ENCODE results near the gene ZYX. TPM values are rescaled to one million over a fixed set of nuclear protein-coding genes. Genes with fewer than 3 reads are reported as not detected.

Gene ZYX
- total RNA-seq, 1 experiment from 2014 or later: 179 TPM

DNA sequence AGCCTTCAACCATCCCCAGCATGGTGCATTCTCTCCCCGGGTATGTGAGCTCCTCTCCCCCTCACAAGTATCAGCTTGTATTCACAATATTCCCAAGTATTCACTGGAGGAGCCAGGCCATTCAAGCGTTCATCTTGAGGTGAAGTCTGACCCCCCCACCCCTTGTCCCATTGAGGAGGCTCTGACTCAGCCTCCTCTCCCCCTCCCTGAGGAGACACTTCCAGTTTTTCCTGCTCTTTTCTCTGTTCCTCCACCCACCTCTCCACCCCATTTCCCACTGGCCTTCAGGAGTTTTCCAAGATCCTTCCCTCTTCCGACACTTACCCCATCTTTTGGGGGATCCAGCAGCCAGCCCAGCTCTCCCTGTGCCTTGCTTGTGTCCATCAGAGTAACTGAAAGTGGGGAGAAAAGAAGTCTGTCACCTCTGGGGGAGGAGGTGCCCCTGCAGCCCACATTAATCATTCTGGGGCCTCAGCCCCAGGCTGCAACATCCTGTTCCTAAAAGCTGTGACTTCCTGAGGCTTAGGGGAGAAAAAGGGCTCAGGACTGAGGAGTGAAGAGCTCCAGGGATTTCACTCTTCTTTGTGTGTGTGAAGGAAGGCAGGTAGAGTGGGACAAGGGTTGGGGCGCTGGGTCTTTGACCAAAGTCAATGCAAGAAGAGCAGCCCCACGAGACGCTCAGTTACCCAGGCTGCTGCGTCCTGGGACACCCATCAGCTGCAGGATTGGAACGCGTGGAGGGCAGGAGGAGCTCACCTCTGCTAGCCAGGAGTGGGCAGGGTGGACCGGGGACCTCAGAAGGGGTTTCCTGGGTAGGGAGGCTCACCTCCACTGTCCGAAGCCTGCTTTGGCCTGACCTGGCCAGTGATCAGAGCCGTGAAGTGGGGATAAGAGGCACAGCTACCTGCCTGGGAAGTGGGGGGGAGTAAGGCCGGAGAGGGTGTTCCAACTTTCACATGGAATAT lies 26.4 kb downstream of the ZYX start:
- TF ChIP-seq, protein P1, sequence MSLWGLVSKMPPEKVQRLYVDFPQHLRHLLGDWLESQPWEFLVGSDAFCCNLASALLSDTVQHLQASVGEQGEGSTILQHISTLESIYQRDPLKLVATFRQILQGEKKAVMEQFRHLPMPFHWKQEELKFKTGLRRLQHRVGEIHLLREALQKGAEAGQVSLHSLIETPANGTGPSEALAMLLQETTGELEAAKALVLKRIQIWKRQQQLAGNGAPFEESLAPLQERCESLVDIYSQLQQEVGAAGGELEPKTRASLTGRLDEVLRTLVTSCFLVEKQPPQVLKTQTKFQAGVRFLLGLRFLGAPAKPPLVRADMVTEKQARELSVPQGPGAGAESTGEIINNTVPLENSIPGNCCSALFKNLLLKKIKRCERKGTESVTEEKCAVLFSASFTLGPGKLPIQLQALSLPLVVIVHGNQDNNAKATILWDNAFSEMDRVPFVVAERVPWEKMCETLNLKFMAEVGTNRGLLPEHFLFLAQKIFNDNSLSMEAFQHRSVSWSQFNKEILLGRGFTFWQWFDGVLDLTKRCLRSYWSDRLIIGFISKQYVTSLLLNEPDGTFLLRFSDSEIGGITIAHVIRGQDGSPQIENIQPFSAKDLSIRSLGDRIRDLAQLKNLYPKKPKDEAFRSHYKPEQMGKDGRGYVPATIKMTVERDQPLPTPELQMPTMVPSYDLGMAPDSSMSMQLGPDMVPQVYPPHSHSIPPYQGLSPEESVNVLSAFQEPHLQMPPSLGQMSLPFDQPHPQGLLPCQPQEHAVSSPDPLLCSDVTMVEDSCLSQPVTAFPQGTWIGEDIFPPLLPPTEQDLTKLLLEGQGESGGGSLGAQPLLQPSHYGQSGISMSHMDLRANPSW (CRISPR knock-in tag; conservative IDR thresholded peaks at IDR 0.05; ENCODE audit: low read depth): no peak
- no peak for TF ChIP-seq TP53 (CRISPR knock-in tag; IDR thresholded peaks at IDR 0.05)
- TF ChIP-seq FOXJ3 (CRISPR knock-in tag; IDR thresholded peaks at IDR 0.05; ENCODE audit: borderline replicate concordance): no peak
- TF ChIP-seq ZNF416 (CRISPR knock-in tag; IDR thresholded peaks at IDR 0.05): no peak
- TF ChIP-seq MYBL2 (CRISPR knock-in tag; IDR thresholded peaks at IDR 0.05): no peak
- TF ChIP-seq MXD4 (CRISPR knock-in tag; IDR thresholded peaks at IDR 0.05; ENCODE audit: borderline replicate concordance): no peak
- TF ChIP-seq, protein P2, sequence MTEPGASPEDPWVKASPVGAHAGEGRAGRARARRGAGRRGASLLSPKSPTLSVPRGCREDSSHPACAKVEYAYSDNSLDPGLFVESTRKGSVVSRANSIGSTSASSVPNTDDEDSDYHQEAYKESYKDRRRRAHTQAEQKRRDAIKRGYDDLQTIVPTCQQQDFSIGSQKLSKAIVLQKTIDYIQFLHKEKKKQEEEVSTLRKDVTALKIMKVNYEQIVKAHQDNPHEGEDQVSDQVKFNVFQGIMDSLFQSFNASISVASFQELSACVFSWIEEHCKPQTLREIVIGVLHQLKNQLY (CRISPR knock-in tag; IDR thresholded peaks at IDR 0.05): no peak
- Mint-ChIP-seq H3K36me3 (peaks cover 29% of the 10 kb centered on the region), H3K27me3 (ENCODE audit: low read depth) (no peaks in the 10 kb centered on the region), H3K4me1 (peaks cover 77% of the 10 kb centered on the region), H3K27ac (peak overlapping the region; percentile 92), H3K9me3 (no peaks in the 10 kb centered on the region), H3K4me3 (peak overlapping the region; percentile 91)
- no peak for DNase-seq (ENCODE audit: low spot score)
- POLR2A ChIA-PET: interaction anchor here (0.7 to 6.3 kb wide), 6 partner anchors 8 to 86 kb away, joined by 3 to 62 read pairs (median 4); no protein-coding TSS in a partner anchor
- CTCF ChIA-PET: interaction anchor here (0.6 to 4.8 kb wide), 14 partner anchors 8 to 92 kb away, joined by 3 to 48 read pairs (median 6); partner anchors contain the start of gene CLCN1
- no peak for ATAC-seq

DNA sequence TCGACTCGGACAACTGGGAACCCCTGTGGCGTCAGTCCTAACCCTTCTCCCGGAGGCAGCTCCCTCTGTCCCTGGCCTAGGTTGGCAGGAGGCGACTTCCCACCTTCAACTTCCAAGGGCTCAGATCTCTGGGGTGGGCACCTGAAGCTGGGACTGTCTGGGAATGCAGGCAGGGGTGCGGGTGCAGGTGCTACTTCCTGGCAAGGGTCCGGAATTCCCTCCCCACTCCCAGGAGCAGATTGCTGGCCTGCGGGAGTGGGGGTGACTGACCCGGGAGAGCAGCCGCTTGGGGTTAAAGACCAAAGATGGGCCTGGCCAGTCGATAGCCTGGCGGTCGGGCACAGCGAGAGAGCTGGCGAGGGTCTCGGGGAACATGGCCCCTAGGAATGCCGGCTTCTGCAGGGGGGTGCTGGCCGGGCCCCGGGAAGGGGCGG lies 27.1 kb downstream of the ZYX start:
- ChIA-PET POLR2A (interaction anchor here (0.8 to 6.3 kb wide), 5 partner anchors 9 to 48 kb away, joined by 3 to 62 read pairs (median 3); no protein-coding TSS in a partner anchor), CTCF (interaction anchor here (0.8 to 4.8 kb wide), 15 partner anchors 9 to 168 kb away, joined by 3 to 48 read pairs (median 5); no protein-coding TSS in a partner anchor)
- no peaks in the 10 kb centered on the region for H3K9me3 Mint-ChIP-seq
- ATAC-seq (peak; percentile 5), DNase-seq (ENCODE audit: low spot score) (no peak)
- peak overlapping the region; percentile 92; the same call in 1 of the 2 replicates for H3K27ac Mint-ChIP-seq
- H3K4me3 Mint-ChIP-seq: peak overlapping the region; percentile 91
- H3K27me3 Mint-ChIP-seq (ENCODE audit: low read depth): no peaks in the 10 kb centered on the region
- H3K36me3 Mint-ChIP-seq: peaks cover 26% of the 10 kb centered on the region
- peaks cover 84% of the 10 kb centered on the region for H3K4me1 Mint-ChIP-seq
- TF ChIP-seq, protein P3, sequence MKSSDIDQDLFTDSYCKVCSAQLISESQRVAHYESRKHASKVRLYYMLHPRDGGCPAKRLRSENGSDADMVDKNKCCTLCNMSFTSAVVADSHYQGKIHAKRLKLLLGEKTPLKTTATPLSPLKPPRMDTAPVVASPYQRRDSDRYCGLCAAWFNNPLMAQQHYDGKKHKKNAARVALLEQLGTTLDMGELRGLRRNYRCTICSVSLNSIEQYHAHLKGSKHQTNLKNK (CRISPR knock-in tag; IDR thresholded peaks at IDR 0.05): no peak
- TF ChIP-seq FOXK1 (CRISPR knock-in tag; IDR thresholded peaks at IDR 0.05) (no peak), NFYB (CRISPR knock-in tag; conservative IDR thresholded peaks at IDR 0.05; ENCODE audit: low read depth) (no peak), KAT7 (CRISPR knock-in tag; IDR thresholded peaks at IDR 0.05; ENCODE audit: borderline replicate concordance) (0 out of 2 replicates have a peak, but pooled peaks have one; percentile 66), NR1H2 (CRISPR knock-in tag; IDR thresholded peaks at IDR 0.05) (no peak), SP1 (CRISPR knock-in tag; conservative IDR thresholded peaks at IDR 0.05) (peak; percentile 38; the same call in 1 of the 2 replicates), TCF7 (CRISPR knock-in tag; IDR thresholded peaks at IDR 0.05; ENCODE audit: low read depth) (no peak), TP53 (CRISPR knock-in tag; IDR thresholded peaks at IDR 0.05) (peak; percentile 53; the same call in 1 of the 2 replicates), ELF4 (CRISPR knock-in tag; IDR thresholded peaks at IDR 0.05; ENCODE audit: low read depth) (no peak), ZNF396 (CRISPR knock-in tag; IDR thresholded peaks at IDR 0.05; ENCODE audit: borderline replicate concordance) (no peak), RELA (CRISPR knock-in tag; IDR thresholded peaks at IDR 0.05; ENCODE audit: borderline replicate concordance) (no peak), ZNF263 (CRISPR knock-in tag; IDR thresholded peaks at IDR 0.05; ENCODE audit: low read depth) (no peak)
- TF ChIP-seq, protein P4, sequence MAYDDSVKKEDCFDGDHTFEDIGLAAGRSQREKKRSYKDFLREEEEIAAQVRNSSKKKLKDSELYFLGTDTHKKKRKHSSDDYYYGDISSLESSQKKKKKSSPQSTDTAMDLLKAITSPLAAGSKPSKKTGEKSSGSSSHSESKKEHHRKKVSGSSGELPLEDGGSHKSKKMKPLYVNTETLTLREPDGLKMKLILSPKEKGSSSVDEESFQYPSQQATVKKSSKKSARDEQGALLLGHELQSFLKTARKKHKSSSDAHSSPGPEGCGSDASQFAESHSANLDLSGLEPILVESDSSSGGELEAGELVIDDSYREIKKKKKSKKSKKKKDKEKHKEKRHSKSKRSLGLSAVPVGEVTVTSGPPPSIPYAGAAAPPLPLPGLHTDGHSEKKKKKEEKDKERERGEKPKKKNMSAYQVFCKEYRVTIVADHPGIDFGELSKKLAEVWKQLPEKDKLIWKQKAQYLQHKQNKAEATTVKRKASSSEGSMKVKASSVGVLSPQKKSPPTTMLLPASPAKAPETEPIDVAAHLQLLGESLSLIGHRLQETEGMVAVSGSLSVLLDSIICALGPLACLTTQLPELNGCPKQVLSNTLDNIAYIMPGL (CRISPR knock-in tag; IDR thresholded peaks at IDR 0.05): no peak
- TF ChIP-seq, protein P5, sequence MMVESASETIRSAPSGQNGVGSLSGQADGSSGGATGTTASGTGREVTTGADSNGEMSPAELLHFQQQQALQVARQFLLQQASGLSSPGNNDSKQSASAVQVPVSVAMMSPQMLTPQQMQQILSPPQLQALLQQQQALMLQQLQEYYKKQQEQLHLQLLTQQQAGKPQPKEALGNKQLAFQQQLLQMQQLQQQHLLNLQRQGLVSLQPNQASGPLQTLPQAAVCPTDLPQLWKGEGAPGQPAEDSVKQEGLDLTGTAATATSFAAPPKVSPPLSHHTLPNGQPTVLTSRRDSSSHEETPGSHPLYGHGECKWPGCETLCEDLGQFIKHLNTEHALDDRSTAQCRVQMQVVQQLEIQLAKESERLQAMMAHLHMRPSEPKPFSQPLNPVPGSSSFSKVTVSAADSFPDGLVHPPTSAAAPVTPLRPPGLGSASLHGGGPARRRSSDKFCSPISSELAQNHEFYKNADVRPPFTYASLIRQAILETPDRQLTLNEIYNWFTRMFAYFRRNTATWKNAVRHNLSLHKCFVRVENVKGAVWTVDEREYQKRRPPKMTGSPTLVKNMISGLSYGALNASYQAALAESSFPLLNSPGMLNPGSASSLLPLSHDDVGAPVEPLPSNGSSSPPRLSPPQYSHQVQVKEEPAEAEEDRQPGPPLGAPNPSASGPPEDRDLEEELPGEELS (CRISPR knock-in tag; IDR thresholded peaks at IDR 0.05): no peak
- TF ChIP-seq, protein P6, sequence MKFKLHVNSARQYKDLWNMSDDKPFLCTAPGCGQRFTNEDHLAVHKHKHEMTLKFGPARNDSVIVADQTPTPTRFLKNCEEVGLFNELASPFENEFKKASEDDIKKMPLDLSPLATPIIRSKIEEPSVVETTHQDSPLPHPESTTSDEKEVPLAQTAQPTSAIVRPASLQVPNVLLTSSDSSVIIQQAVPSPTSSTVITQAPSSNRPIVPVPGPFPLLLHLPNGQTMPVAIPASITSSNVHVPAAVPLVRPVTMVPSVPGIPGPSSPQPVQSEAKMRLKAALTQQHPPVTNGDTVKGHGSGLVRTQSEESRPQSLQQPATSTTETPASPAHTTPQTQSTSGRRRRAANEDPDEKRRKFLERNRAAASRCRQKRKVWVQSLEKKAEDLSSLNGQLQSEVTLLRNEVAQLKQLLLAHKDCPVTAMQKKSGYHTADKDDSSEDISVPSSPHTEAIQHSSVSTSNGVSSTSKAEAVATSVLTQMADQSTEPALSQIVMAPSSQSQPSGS (CRISPR knock-in tag; IDR thresholded peaks at IDR 0.05; ENCODE audit: borderline replicate concordance, low read depth): no peak
- TF ChIP-seq, protein P7, sequence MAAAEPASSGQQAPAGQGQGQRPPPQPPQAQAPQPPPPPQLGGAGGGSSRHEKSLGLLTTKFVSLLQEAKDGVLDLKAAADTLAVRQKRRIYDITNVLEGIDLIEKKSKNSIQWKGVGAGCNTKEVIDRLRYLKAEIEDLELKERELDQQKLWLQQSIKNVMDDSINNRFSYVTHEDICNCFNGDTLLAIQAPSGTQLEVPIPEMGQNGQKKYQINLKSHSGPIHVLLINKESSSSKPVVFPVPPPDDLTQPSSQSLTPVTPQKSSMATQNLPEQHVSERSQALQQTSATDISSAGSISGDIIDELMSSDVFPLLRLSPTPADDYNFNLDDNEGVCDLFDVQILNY (CRISPR knock-in tag; IDR thresholded peaks at IDR 0.05): no peak

All from WTC11 (cell line).